ENCODE results near the gene LMTK3.

The LMTK3 gene

DNA sequence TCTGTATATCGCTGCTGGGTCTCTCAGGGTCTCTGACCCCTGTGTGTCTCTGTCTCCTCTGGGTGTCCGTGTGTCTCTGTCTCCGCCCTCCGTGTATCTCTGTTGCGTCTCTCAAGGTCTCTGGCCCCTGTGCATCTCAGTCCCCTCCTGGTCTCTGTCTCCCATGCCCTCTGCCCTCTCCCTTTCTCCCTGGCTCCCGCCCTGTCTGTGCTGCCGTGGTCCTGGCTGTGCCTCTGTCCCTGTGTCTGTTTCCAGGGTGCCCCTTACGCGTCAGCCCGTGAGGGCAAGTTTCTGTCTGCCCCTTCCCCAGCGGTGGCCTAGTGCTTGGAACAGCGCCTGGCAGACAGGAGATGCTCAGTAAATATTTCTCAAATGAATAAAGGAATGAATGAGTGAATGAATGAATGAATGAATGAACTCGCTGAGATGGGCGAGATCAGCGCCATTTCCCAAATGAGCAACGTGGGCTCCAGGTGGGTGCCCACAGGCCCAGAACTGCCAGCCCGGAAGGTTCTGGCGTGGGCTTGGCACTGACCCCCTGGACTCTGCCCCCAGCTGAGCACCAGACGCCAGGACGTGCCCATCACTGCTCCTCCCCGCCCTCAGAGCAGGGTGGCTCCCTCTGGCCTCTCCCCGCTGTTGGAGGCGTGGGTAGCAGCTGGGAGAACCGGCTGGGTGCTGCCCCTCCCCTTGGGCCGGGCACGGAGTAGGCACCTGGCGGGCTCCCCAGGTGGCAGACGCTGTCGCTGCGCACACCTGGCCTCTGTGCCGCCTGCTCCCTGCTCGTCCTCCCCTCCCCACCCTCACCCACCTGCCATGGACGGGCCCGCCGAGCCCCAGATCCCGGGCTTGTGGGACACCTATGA lies 40.0 kb upstream of the LMTK3 start, which contains the start of gene SULT2B1:
SULT2B1 (plus strand) TSS at position 736 of the 866 bp plus-strand sequence; CDS start at position 817, 81 bp downstream.
- H3K36me3 ChIP-seq (ENCODE audit: control insufficient read depth, low read length): no peaks in the 10 kb centered on the region
- no peak within 1 kb of the TSS for H3K4me3 ChIP-seq (ENCODE audit: low read length)
- H3K27me3 ChIP-seq (ENCODE audit: control insufficient read depth, low read length): peaks cover 11% of the 10 kb centered on the region
- no peaks in the 10 kb centered on the region for H4K20me1 ChIP-seq (ENCODE audit: control insufficient read depth, insufficient read depth, low read depth, low read length)
- H3K4me1 ChIP-seq (ENCODE audit: control insufficient read depth, low read length): no peaks in the 10 kb centered on the region
- H3K9me3 ChIP-seq (ENCODE audit: control insufficient read depth, insufficient read depth, low read length): no peaks in the 10 kb centered on the region
- H3K79me2 ChIP-seq (ENCODE audit: control insufficient read depth, low read length): no peaks in the 10 kb centered on the region
- H3K27ac ChIP-seq (ENCODE audit: low read depth, low read length): no peak within 1 kb of the TSS
- TF ChIP-seq EZH2phosphoT487 (IDR thresholded peaks at IDR 0.05; ENCODE audit: borderline replicate concordance, low read length): no peak
- TF ChIP-seq, protein P1, sequence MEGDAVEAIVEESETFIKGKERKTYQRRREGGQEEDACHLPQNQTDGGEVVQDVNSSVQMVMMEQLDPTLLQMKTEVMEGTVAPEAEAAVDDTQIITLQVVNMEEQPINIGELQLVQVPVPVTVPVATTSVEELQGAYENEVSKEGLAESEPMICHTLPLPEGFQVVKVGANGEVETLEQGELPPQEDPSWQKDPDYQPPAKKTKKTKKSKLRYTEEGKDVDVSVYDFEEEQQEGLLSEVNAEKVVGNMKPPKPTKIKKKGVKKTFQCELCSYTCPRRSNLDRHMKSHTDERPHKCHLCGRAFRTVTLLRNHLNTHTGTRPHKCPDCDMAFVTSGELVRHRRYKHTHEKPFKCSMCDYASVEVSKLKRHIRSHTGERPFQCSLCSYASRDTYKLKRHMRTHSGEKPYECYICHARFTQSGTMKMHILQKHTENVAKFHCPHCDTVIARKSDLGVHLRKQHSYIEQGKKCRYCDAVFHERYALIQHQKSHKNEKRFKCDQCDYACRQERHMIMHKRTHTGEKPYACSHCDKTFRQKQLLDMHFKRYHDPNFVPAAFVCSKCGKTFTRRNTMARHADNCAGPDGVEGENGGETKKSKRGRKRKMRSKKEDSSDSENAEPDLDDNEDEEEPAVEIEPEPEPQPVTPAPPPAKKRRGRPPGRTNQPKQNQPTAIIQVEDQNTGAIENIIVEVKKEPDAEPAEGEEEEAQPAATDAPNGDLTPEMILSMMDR (IDR thresholded peaks at IDR 0.05; ENCODE audit: low read depth, low read length, poor library complexity, severe bottlenecking): no peak
- no peaks in the 10 kb centered on the region for H3F3A ChIP-seq (ENCODE audit: control insufficient read depth, insufficient read depth)
- H3K4me2 ChIP-seq (ENCODE audit: low read length): no peak within 1 kb of the TSS
- no peaks in the 10 kb centered on the region for H3K9me2 ChIP-seq (replicated peaks; ENCODE audit: control insufficient read depth, low read length)

DNA sequence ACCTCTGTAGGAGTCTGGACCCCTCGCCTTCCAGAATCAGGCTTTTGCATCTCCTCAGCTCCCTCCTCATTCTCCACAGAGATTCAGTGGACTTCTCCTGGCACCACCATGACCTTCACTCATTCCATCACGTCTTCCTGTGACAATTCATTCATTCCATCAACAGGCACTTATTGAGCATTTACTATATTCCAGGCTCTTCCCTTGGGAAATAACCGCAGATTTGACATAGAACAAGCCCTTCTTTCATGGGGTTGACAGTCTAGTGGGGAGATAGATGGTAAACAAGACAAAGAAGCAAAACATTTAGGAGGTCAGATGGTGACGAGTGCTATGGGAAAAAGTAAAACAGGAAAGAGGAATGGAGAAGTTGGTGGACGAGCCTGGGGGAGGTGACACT lies 37.7 kb upstream of the LMTK3 start:
- no peaks in the 10 kb centered on the region for H3F3A ChIP-seq (ENCODE audit: control insufficient read depth, insufficient read depth)
- no peak overlapping the region for H3K4me3 ChIP-seq (ENCODE audit: low read length)
- H3K4me2 ChIP-seq (ENCODE audit: low read length): no peak overlapping the region
- H4K20me1 ChIP-seq (ENCODE audit: control insufficient read depth, insufficient read depth, low read depth, low read length): no peaks in the 10 kb centered on the region
- no peak overlapping the region for H3K27ac ChIP-seq (ENCODE audit: low read depth, low read length)
- peaks cover 11% of the 10 kb centered on the region for H3K27me3 ChIP-seq (ENCODE audit: control insufficient read depth, low read length)
- H3K36me3 ChIP-seq (ENCODE audit: control insufficient read depth, low read length): no peaks in the 10 kb centered on the region
- no peak for TF ChIP-seq EZH2phosphoT487 (IDR thresholded peaks at IDR 0.05; ENCODE audit: borderline replicate concordance, low read length)
- TF ChIP-seq, protein P1 (IDR thresholded peaks at IDR 0.05; ENCODE audit: low read depth, low read length, poor library complexity, severe bottlenecking): no peak
- no peaks in the 10 kb centered on the region for H3K4me1 ChIP-seq (ENCODE audit: control insufficient read depth, low read length)
- H3K79me2 ChIP-seq (ENCODE audit: control insufficient read depth, low read length): no peaks in the 10 kb centered on the region
- no peaks in the 10 kb centered on the region for H3K9me3 ChIP-seq (ENCODE audit: control insufficient read depth, insufficient read depth, low read length)
- H3K9me2 ChIP-seq (replicated peaks; ENCODE audit: control insufficient read depth, low read length): no peaks in the 10 kb centered on the region

DNA sequence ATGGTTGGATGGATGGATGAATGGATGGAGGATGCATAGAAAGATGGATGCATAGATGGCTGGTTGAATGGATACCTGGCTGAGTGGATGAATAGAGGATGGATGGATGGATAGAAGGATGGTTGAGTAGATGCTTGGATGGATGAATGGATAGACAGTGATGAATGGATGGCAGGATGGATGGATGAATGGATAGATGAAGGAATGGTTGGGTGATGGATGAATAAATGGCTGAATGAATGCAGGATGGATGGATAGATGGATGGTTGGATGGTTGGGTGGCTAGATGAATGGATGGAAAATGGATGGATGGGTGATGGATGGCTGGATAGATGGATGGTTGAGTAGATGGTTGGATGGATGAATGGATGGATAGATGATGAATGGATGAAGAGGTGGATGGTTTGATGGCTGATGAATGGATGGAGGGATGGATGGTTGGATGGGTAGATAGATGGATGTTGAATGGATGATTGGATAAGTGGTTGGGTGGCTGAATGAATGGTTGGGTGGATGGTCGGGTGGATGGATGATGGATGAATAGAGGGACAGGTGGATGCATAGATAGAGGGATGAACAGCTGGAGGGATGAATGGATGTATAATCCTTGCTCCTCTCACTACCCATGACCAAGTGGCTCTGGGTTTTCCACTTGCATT lies 36.7 kb upstream of the LMTK3 start:
- Histone ChIP-seq H3K9me3 (ENCODE audit: control insufficient read depth, insufficient read depth, low read length) (no peaks in the 10 kb centered on the region), H3K27me3 (ENCODE audit: control insufficient read depth, low read length) (peaks cover 11% of the 10 kb centered on the region), H3K79me2 (ENCODE audit: control insufficient read depth, low read length) (no peaks in the 10 kb centered on the region), H3K4me2 (ENCODE audit: low read length) (no peak overlapping the region), H3K4me1 (ENCODE audit: control insufficient read depth, low read length) (no peaks in the 10 kb centered on the region), H3K36me3 (ENCODE audit: control insufficient read depth, low read length) (no peaks in the 10 kb centered on the region), H3K4me3 (ENCODE audit: low read length) (no peak overlapping the region), H3F3A (ENCODE audit: control insufficient read depth, insufficient read depth) (no peaks in the 10 kb centered on the region), H3K27ac (ENCODE audit: low read depth, low read length) (no peak overlapping the region), H3K9me2 (replicated peaks; ENCODE audit: control insufficient read depth, low read length) (no peaks in the 10 kb centered on the region), H4K20me1 (ENCODE audit: control insufficient read depth, insufficient read depth, low read depth, low read length) (no peaks in the 10 kb centered on the region)
- TF ChIP-seq, protein P1 (IDR thresholded peaks at IDR 0.05; ENCODE audit: low read depth, low read length, poor library complexity, severe bottlenecking): no peak
- TF ChIP-seq EZH2phosphoT487 (IDR thresholded peaks at IDR 0.05; ENCODE audit: borderline replicate concordance, low read length): no peak
